HG03558 (cell line): ENCODE data around the gene ADAM12.

ENCODE experiments used
- ATAC-seq: cut with Tn5 transposase; IDR thresholded peaks from one replicate; pipeline ENCODE4 v1.9.1; 2021; ENCODE audit warnings: moderate number of reproducible peaks; ENCODE audit not compliant: unreplicated experiment; ENCODE audit errors: extremely low read depth

Gene ADAM12, protein sequence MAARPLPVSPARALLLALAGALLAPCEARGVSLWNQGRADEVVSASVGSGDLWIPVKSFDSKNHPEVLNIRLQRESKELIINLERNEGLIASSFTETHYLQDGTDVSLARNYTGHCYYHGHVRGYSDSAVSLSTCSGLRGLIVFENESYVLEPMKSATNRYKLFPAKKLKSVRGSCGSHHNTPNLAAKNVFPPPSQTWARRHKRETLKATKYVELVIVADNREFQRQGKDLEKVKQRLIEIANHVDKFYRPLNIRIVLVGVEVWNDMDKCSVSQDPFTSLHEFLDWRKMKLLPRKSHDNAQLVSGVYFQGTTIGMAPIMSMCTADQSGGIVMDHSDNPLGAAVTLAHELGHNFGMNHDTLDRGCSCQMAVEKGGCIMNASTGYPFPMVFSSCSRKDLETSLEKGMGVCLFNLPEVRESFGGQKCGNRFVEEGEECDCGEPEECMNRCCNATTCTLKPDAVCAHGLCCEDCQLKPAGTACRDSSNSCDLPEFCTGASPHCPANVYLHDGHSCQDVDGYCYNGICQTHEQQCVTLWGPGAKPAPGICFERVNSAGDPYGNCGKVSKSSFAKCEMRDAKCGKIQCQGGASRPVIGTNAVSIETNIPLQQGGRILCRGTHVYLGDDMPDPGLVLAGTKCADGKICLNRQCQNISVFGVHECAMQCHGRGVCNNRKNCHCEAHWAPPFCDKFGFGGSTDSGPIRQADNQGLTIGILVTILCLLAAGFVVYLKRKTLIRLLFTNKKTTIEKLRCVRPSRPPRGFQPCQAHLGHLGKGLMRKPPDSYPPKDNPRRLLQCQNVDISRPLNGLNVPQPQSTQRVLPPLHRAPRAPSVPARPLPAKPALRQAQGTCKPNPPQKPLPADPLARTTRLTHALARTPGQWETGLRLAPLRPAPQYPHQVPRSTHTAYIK

DNA sequence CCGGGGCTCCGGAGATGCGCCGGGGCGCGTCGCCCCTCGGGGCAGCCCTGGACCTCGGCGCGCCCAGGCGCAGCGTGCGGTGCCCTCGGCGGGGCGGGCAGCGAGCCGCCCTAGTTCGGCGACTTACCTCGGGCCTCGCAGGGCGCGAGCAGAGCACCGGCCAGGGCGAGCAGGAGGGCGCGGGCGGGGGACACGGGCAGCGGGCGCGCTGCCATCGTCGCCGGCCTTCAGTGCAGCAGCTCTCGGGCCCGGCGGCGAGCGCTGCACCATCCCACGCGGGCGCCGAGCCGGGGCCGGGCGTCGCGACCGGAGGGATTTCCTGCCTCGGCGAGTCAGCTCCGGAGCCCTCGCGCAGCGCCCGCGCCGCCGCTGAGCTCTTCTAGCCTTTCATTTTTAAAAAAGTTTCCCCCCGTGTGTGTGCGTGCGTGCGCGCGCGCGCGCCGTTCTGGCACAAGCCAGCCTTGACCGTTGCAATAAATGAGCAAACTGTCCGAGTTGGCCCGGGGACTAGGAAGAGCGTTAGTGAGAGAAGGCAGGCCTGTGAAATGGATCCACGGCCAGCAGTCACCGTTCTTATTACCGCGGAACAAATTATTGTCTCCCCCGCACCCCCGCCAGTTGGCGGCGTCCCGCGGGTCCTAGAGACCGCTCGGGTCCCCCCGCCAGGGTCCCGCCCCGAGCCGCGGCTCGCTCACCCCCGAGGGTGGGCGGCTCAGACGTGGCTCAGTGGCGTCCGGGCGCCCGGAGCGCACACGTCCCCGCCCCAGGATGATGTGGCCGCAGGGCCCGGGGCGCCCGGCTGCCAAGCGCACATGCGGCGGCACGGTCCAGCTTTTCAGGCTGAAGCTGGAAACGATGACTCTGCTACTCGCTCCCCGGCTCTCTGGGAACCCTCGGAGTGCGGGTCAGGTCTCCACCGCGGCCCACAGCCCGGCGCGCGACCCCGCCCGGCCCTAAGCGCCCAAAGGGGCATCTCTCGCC, at the start of gene ADAM12:
Gene ADAM12, minus strand, starts transcription at position 547 of the 981 bp plus-strand sequence. Its CDS starts 332 bp downstream, at position 215.
- ATAC-seq, result no peak

DNA sequence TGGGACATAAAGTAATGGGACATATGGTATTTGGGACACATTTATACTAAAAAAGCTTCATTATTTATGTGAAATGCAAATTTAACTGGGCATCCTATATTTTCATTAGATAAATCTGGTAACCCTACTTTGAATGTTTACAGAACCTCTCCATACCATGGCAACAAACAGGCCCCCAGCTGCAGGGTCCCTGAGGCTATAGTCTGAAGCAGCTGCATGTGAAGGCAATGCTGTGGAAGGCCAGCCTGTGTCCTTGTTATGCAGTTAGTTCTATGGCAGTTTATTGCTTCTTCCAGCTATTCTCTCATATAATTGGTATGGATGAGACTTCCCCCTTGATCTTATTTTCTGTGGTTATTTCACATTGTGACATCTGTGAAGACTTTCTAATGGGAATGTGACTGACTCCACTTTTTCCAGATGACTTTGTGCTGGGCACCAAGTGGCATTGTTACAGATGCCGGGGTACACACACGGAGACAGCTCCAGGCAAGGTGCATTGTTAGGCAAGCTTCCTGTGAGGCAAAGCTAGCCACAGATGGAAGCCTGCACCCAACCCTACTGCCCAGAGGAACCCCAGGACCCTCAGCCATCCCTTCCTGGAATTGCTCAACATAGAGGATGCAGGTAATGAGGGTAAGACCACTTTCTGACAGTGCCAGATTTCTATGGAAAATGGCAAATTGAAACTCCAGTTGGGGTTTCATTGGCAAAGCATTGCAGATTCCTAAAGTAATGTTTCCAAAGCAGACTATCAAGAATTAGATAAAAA, 49.5 kb upstream of the ADAM12 start:
- no peak for ATAC-seq

DNA sequence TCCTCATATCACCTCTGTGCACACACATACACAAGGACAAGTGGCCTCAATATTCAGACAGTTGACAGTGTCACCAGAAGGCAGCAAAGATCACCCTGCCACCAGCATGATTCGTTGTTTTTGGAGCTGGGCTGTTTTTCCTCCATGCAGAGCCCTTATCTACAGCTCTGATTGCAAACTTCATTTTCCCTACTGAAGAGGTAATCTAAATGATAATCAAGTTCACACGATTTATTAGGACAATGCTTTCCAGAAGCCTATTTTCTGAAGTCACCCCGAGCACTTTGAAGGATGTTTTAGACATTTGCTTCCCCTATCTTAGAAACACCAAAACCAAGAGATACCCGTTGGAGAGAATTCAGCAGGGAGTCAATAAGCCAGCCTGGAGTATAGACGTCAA, 46.0 kb upstream of the ADAM12 start:
- ATAC-seq, result no peak

DNA sequence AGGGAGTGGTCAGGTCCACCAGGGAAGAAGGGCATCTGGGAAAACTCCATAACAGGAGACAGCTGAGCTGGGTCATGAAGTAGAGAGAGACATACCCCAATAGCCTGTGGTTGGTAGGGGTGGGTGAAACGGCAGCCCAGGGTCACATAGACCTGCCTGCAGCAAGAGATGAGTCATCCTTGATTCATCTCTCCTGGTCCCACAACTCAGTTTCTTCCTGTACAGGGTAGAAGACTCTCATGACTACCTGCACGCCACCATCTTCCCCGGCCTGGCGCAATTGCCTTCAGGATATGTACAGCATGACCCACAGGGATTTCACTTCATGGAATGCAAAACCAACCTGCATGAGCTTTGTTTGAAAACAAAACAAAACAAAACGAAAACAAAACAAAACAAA, 45.1 kb upstream of the ADAM12 start:
- ATAC-seq, result no peak

GRCh38 chr10:126432507-126432906, 44.2 kb upstream of the ADAM12 start:
- ATAC-seq, result no peak

DNA sequence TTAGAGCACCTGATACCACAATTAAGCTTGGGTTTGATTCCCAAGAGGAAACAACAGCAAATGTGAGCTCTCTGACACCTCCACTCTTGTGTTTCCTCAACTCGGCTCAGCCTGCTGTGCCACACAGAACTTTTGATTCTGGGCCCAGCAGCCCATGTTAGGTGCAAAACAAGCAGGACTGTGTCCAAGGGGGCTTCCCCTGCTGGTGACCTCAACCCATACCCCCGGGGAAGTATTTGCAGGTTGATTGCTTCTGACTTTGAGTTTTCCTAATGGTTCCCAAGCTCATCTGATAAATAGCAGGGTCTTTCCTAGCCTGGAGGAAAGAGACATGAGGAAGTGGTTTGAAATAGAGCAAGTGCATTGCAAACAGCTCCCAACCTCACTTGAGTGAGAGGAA, 43.5 kb upstream of the ADAM12 start:
- ATAC-seq, result no peak

DNA sequence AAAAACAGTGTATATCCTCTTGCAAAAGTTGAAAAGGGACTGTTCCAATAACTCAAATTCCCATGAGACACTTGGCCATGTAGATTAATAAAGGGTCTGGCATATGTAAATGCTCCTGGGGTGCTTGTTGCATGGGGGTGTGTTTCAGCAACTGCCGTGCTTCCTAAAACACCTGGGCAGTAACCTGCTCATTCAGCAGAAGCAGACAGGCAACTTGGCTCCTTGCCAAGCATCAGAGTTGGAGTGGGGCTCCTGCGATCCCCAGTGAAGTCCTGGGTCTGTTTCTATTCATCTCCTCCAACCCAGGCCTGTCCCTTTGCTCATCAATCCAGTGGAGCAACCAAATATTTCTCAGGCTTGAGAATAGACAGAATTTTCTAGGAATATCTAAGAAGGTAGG, 42.2 kb upstream of the ADAM12 start:
- no peak for ATAC-seq

DNA sequence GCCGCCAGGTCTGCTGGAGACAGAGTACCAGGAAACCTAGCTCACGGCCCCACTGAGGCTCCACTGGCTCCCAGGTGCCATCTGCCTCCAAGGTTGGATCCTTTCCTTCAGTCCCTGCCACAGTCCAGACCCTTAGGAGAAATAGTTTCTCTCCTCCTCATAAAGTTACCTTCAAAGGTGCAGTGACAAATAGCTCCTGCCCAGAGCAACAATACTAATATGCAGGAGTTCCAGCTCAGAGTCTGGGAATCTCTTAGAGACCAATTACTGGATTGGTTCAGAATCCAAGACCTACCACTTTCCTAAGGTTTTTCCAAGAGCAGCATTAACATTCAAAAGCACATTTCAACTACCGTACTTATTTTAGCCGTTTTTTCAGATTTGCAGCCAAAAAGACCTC, 41.0 kb upstream of the ADAM12 start:
- ATAC-seq, result no peak

GRCh38 chr10:126425489-126426065, 37.3 kb upstream of the ADAM12 start:
- no peak for ATAC-seq

GRCh38 chr10:126425032-126425431, 36.8 kb upstream of the ADAM12 start:
- ATAC-seq, result no peak

DNA sequence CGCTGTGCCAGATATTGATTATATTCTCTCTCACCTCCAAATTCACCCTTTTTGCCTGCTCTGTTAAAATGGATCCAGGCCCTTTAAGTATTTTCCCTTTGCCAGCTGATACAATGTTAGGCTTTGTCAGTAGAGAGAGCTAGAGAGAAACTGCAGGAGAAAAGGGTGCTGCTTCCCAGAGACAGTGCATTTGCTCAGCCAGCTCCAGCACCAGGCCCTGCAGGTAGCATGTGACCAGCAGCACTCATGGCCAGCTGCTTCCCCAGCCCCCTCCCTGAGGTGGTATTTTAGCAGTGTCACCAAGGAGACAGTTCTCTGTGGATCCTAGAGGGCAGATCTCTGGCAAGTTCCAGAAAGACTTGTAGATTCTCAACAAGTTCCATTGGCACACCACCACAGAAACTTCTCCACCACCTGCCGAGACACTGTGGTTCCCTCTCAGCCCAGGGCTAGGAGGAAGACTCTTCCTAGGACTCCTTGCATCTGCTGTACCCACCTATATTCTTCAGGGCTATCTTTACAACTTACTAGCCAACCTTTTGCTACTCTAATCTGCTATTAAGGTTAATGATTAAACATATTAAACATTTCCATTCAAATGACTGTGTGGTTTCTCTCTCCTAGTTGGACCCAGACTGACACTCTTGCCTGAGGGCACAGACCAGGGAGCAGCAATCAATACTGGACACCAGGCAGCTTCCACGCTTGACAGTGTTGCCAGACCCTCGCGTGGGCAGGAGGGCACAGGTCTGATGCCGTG, 35.6 kb upstream of the ADAM12 start:
- ATAC-seq, result no peak

DNA sequence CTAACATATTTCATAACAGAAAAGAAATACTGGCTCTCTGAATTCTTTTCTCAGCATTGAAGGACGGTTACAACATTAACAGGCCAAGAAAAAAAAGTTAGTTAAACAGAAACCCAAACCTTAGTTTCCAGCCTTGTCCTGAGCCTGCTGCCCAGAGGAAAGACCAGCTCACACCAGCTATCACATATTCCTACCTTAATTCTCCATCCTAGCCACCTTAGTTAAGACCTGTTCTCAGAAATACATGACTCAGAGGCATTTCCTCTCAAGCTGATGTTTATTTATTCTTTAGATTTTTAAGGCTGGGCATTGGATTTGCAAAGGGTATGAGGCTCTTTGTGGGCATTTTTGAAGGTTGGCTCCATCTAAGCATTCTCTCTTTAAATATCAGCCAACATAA, 34.3 kb upstream of the ADAM12 start:
- ATAC-seq, result no peak

DNA sequence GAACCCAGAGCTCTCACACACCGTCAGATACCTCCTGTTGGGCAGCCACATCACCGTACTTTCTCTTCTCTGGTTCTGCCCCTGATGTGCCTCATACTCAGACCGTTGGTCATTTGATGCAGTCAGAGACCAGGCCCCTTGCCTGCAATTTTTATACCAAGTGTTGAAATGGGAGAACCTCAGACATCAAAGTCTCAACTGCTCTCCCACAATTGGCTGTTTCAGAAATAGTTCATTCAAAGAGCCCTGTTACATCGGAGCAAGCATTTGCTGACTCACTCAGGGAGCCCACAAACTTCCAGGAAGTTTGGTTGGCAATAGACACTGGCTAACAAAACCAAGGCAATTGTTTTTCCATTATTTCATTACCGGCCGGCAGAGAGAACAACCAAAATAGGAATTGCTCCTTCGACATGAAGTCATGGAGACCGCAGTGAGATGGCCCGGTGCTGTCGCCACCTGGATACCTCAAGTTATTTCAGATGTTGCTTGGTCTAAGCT, 33.5 kb upstream of the ADAM12 start:
- ATAC-seq, result no peak

- ATAC-seq, result no peak
These were observed 32.5 kb upstream of the ADAM12 start for GRCh38 chr10:126420567-126421300.

DNA sequence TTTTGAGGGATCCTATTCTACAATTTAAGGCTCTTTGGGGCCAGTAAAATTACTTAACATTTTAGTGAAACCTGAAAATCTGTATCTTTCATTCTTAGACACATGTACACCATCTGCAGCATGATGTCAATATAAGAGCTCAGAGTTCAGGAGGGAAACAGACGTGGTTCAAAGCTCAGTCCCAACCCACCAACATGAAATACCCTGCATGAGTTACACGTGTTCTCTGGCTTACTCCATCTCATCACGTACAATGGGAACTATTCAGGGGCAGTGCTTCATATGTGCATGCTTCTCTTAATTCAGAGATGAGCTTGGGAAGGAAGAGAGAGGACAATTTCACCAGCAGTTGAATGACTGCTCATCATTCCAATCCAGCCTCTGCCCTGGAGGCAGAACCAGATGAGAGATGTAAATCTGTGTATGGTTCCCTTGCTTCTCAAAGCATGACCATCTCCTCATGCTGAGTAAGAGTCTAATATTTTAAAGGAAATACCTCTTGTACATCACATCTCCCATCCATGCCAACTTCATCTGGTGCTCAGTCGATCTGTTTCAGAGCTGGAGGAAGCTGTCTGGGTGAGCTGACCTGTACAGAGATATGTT, 29.0 kb upstream of the ADAM12 start:
- no peak for ATAC-seq

DNA sequence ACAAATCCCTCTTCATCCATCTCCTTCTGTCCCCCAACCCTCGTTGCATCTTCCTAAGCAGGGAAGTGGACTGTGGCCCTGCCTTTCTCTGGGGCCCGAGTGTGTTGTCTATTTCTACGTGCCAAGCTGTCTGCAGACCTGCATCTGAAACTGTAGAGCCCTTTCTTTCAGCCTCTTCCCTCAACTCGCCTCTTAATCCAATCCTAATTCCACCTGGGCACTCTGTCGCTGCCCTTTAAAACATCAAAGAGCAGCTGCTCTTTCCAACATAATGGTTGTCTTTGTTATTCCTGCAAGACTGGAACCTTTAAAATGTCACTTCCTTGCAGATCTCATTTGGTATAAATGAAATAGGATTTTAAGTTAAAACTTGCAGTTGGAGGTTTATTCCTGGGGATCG, 21.5 kb upstream of the ADAM12 start:
- no peak for ATAC-seq

DNA sequence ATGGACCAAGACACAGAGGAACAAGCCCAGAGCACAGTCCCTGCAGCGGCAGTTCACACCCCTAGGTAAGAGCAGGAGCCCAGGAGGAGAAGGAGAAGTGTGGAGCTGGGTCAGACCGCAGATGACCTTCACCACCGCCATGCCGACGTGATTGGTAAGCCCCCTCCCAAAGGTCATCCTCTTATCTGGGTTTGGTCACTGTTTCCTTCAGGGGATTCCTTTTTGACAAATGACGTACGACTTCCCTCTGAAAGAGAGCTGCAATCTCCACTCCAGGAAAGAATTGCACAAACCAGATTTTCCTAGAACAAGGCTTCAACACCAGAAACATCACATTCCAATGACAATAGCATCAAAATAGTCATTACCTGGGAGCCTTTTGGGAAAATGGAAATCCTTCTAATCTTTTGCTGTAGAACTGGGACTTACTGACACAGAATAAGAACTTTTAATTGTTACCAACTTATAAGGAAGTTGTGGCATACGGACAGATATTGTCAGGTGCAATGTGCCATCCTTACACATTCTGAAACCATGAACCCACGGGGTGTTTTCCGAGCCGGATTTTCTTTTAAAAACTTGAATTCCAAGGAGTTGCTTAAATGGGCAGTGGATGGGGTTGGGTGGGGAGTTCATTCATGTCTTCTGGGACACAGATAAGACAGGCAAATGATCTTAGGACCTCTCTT, 20.8 kb upstream of the ADAM12 start:
- ATAC-seq, result no peak
